ENCODE results near the gene CNNM3.
A peak's percentile ranks its signal among the peaks of the same experiment; 100 is the strongest.

- peak; percentile 43; the same call in 1 of the 2 replicates for TF ChIP-seq POLR2A (IDR thresholded peaks at IDR 0.05; ENCODE audit: low read depth, low read length)
- no peak for TF ChIP-seq POLR2AphosphoS5 (IDR thresholded peaks at IDR 0.05; ENCODE audit: low read depth, low read length)
- no peak for TF ChIP-seq TAF1 (IDR thresholded peaks at IDR 0.05; ENCODE audit: borderline replicate concordance, low read depth, low read length)
Observed at GRCh38 chr2:96801786-96802595, 14.1 kb upstream of the CNNM3 start.

Measured in GM12892 (cell line).